ENCODE measurements around the gene ANO1.

Gene ANO1

GRCh38 chr11:70055444-70055843 lies 22.7 kb upstream of the ANO1 start:
- no peak overlapping the region for H3K9ac ChIP-seq (ENCODE audit: low read length)
- DNase-seq (ENCODE audit: low read depth) = no peak
- no peaks in the 10 kb centered on the region for H3K36me3 ChIP-seq (ENCODE audit: control insufficient read depth, insufficient read depth, low read length, severe bottlenecking)
- H3K4me3 ChIP-seq (ENCODE audit: low read length) = no peak overlapping the region
- peaks cover 7% of the 10 kb centered on the region for H3K27me3 ChIP-seq (replicated peaks; ENCODE audit: control insufficient read depth, insufficient read depth, low read length)
- peaks cover 43% of the 10 kb centered on the region for H3K9me3 ChIP-seq (ENCODE audit: control insufficient read depth, low read length)
- H3K4me1 ChIP-seq (ENCODE audit: control insufficient read depth, insufficient read depth, low read length) = no peaks in the 10 kb centered on the region

GRCh38 chr11:70057080-70057479 lies 21.0 kb upstream of the ANO1 start:
- Histone ChIP-seq H3K4me3 (ENCODE audit: low read length) (no peak overlapping the region), H3K36me3 (ENCODE audit: control insufficient read depth, insufficient read depth, low read length, severe bottlenecking) (no peaks in the 10 kb centered on the region), H3K9me3 (ENCODE audit: control insufficient read depth, low read length) (peaks cover 36% of the 10 kb centered on the region), H3K9ac (ENCODE audit: low read length) (no peak overlapping the region), H3K4me1 (ENCODE audit: control insufficient read depth, insufficient read depth, low read length) (no peaks in the 10 kb centered on the region), H3K27me3 (replicated peaks; ENCODE audit: control insufficient read depth, insufficient read depth, low read length) (peaks cover 11% of the 10 kb centered on the region)
- no peak for DNase-seq (ENCODE audit: low read depth)

GRCh38 chr11:70059971-70060370 lies 18.1 kb upstream of the ANO1 start:
- Histone ChIP-seq H3K9me3 (ENCODE audit: control insufficient read depth, low read length) (peaks cover 14% of the 10 kb centered on the region), H3K36me3 (ENCODE audit: control insufficient read depth, insufficient read depth, low read length, severe bottlenecking) (no peaks in the 10 kb centered on the region), H3K4me3 (ENCODE audit: low read length) (no peak overlapping the region), H3K27me3 (replicated peaks; ENCODE audit: control insufficient read depth, insufficient read depth, low read length) (peaks cover 30% of the 10 kb centered on the region), H3K4me1 (ENCODE audit: control insufficient read depth, insufficient read depth, low read length) (no peaks in the 10 kb centered on the region), H3K9ac (ENCODE audit: low read length) (no peak overlapping the region)
- DNase-seq (ENCODE audit: low read depth) = no peak

DNA sequence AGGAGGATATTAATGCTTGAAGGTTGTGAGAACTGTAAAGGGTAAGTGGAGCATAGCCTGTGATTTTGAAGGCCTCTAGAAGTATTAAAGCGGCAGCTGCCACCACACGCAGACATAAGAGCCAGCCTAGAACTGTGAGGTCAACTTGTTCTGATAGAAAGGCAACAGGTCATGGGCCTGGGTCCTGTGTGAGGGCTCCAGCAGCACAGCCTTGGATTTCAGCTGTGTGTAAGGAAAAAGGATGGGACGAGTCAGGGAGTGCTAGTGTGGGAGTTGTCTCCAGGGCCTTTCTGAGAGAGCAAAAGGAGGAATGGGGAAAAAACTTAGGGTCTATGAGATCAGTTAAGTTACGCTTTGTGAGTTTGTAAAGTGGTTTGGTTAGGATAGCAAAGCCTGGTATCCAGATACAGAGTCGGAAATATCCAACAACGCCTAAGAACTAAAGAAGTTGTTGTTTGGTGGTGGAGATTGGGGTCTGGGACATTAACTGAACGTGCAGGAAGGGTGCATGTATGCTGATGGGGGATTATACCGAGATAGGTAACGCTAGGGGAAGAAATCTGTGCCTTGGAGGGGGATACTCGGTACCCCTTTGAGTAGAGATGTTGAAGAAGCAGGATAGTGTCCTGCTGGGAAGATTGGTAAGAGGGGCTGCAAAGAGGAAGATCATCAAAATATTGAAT lies 17.4 kb upstream of the ANO1 start:
- no peak overlapping the region for H3K4me3 ChIP-seq (ENCODE audit: low read length)
- no peak for DNase-seq (ENCODE audit: low read depth)
- H3K4me1 ChIP-seq (ENCODE audit: control insufficient read depth, insufficient read depth, low read length) = no peaks in the 10 kb centered on the region
- H3K9me3 ChIP-seq (ENCODE audit: control insufficient read depth, low read length) = peaks cover 6% of the 10 kb centered on the region
- H3K9ac ChIP-seq (ENCODE audit: low read length) = no peak overlapping the region
- H3K36me3 ChIP-seq (ENCODE audit: control insufficient read depth, insufficient read depth, low read length, severe bottlenecking) = no peaks in the 10 kb centered on the region
- H3K27me3 ChIP-seq (replicated peaks; ENCODE audit: control insufficient read depth, insufficient read depth, low read length) = peaks cover 33% of the 10 kb centered on the region

DNA sequence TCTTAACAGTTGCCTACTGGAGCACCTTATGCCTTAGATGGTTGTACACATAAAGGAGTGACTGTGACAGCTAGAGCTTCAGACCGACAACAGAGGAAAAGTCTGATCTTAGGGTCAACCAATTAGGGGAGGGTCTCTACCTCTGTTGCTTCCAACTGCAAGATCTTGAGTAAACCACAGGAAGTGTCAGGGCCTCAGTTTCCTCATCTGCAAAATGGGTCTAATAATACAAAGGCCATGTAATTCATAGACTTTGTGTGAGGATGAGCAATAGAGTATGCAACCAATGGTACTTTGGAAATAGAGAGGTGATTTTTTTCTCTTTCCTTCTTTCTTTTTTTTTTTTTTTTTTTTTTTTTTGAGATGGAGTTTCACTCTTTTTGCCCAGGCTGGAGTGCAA lies 16.4 kb upstream of the ANO1 start:
- DNase-seq (ENCODE audit: low read depth) = no peak
- Histone ChIP-seq H3K27me3 (replicated peaks; ENCODE audit: control insufficient read depth, insufficient read depth, low read length) (peaks cover 36% of the 10 kb centered on the region), H3K36me3 (ENCODE audit: control insufficient read depth, insufficient read depth, low read length, severe bottlenecking) (no peaks in the 10 kb centered on the region), H3K4me1 (ENCODE audit: control insufficient read depth, insufficient read depth, low read length) (no peaks in the 10 kb centered on the region), H3K9ac (ENCODE audit: low read length) (no peak overlapping the region), H3K4me3 (ENCODE audit: low read length) (no peak overlapping the region), H3K9me3 (ENCODE audit: control insufficient read depth, low read length) (no peaks in the 10 kb centered on the region)

- no peak overlapping the region for H3K4me3 ChIP-seq (ENCODE audit: low read length)
- peaks cover 42% of the 10 kb centered on the region for H3K27me3 ChIP-seq (replicated peaks; ENCODE audit: control insufficient read depth, insufficient read depth, low read length)
- H3K9ac ChIP-seq (ENCODE audit: low read length) = no peak overlapping the region
- no peaks in the 10 kb centered on the region for H3K36me3 ChIP-seq (ENCODE audit: control insufficient read depth, insufficient read depth, low read length, severe bottlenecking)
- no peaks in the 10 kb centered on the region for H3K9me3 ChIP-seq (ENCODE audit: control insufficient read depth, low read length)
- no peaks in the 10 kb centered on the region for H3K4me1 ChIP-seq (ENCODE audit: control insufficient read depth, insufficient read depth, low read length)
- DNase-seq (ENCODE audit: low read depth) = no peak
Observed at GRCh38 chr11:70063121-70063520, 15.0 kb upstream of the ANO1 start.

GRCh38 chr11:70063555-70063954 lies 14.6 kb upstream of the ANO1 start:
- Histone ChIP-seq H3K4me3 (ENCODE audit: low read length) (no peak overlapping the region), H3K36me3 (ENCODE audit: control insufficient read depth, insufficient read depth, low read length, severe bottlenecking) (no peaks in the 10 kb centered on the region), H3K9me3 (ENCODE audit: control insufficient read depth, low read length) (no peaks in the 10 kb centered on the region), H3K9ac (ENCODE audit: low read length) (no peak overlapping the region), H3K27me3 (replicated peaks; ENCODE audit: control insufficient read depth, insufficient read depth, low read length) (peaks cover 46% of the 10 kb centered on the region), H3K4me1 (ENCODE audit: control insufficient read depth, insufficient read depth, low read length) (no peaks in the 10 kb centered on the region)
- no peak for DNase-seq (ENCODE audit: low read depth)

DNA sequence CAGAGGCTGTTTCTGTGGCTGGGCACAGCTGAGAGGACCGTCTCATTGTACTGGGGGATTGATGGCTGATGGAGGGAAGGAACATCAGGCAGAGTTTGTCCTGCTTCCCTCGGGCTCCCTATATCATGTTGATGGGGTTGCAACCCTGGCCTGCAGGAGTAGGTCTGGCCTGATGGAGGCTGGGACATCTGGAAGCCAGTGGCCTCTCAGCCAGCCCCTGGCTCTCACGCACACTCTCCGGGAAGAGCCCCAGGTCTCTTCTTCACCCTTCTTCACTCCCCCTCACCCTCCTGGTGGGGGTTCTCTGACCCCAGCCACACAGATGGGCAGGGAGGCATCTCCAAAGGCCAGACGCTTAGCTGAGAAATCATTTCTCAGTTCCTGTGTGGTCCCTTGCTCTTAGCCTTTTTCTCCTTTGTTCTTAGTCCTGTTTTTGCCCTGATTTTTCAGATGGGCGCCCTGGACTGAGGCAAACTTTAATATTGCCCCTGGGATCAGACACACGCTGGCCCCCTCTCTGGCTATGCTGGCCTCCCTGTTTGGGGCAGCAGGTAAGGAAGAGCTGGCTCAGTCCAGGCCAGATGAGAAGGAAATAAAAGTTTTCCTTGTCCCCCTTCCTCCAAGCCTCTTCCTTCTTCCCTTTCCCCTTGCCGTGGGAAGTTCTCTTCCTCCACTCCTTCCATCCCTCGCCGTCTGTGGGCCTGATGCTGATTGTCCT lies 13.9 kb upstream of the ANO1 start:
- Histone ChIP-seq H3K4me1 (ENCODE audit: control insufficient read depth, insufficient read depth, low read length) (no peaks in the 10 kb centered on the region), H3K4me3 (ENCODE audit: low read length) (no peak overlapping the region), H3K9ac (ENCODE audit: low read length) (no peak overlapping the region), H3K27me3 (replicated peaks; ENCODE audit: control insufficient read depth, insufficient read depth, low read length) (peaks cover 52% of the 10 kb centered on the region), H3K36me3 (ENCODE audit: control insufficient read depth, insufficient read depth, low read length, severe bottlenecking) (no peaks in the 10 kb centered on the region), H3K9me3 (ENCODE audit: control insufficient read depth, low read length) (no peaks in the 10 kb centered on the region)
- no peak for DNase-seq (ENCODE audit: low read depth)

- no peaks in the 10 kb centered on the region for H3K36me3 ChIP-seq (ENCODE audit: control insufficient read depth, insufficient read depth, low read length, severe bottlenecking)
- peaks cover 59% of the 10 kb centered on the region for H3K27me3 ChIP-seq (replicated peaks; ENCODE audit: control insufficient read depth, insufficient read depth, low read length)
- no peaks in the 10 kb centered on the region for H3K9me3 ChIP-seq (ENCODE audit: control insufficient read depth, low read length)
- DNase-seq (ENCODE audit: low read depth) = no peak
- no peaks in the 10 kb centered on the region for H3K4me1 ChIP-seq (ENCODE audit: control insufficient read depth, insufficient read depth, low read length)
- no peak overlapping the region for H3K9ac ChIP-seq (ENCODE audit: low read length)
- H3K4me3 ChIP-seq (ENCODE audit: low read length) = no peak overlapping the region
Observed at GRCh38 chr11:70064726-70065317, 13.3 kb upstream of the ANO1 start.

DNA sequence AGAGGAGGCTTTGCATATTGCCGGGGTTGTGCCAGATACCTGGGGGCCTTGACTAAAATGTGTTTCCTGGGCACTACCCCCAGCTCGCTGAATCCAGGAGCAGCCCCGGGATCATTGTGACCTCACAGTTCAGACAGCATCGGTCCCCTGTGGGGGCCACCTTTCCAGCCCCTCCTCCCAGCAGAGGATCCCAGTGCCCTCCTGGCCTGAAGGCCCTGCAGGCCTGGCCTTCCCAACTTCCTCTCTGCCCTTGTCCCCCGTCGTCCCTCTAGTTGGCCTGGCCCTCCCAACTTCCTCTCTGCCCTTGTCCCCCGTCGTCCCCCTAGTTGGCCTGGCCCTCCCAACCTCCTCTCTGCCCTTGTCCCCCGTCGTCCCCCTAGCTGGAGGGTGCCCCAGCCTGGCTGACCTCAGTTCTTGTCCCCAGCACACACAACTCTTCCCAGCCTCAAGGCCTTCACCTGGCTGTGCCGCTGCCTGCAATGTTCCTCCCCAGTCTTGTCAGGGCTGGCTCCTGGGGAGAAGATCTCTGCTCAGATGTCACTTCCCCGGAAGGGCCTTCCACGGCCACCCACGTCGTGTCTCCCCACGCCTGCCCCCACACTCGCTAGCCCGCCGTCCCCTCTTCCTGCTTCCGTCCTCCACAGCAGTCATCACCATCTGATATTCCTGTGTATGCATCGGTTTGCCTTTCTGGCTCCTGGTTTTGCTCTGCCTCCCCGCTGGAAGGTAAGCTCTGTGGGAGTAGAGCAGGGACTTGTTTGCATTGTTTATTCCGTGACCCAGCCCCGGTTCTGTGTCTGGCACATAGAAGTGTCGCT lies 12.6 kb upstream of the ANO1 start:
- Histone ChIP-seq H3K9ac (ENCODE audit: low read length) (no peak overlapping the region), H3K4me1 (ENCODE audit: control insufficient read depth, insufficient read depth, low read length) (no peaks in the 10 kb centered on the region), H3K27me3 (replicated peaks; ENCODE audit: control insufficient read depth, insufficient read depth, low read length) (peaks cover 65% of the 10 kb centered on the region), H3K4me3 (ENCODE audit: low read length) (no peak overlapping the region), H3K36me3 (ENCODE audit: control insufficient read depth, insufficient read depth, low read length, severe bottlenecking) (no peaks in the 10 kb centered on the region), H3K9me3 (ENCODE audit: control insufficient read depth, low read length) (no peaks in the 10 kb centered on the region)
- DNase-seq (ENCODE audit: low read depth) = no peak

DNA sequence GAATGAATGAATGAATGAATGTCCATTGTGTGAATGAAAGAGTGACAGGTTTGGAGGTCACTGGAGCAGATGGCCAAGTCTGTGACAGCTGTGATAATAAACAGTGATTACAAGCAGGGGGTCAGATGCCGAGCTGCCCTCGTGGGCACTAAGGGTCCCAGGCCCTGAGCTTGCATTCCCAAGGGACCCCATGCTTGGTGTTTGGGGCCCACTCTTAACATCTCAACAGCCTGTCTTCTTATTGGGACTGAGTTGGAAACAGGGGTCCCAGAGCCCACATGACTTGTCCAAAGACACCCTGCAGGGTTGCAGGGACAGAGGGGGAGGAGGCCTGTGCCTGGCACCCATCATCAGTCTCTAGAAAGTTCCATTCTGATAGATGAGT lies 12.0 kb upstream of the ANO1 start:
- DNase-seq (ENCODE audit: low read depth) = no peak
- no peaks in the 10 kb centered on the region for H3K4me1 ChIP-seq (ENCODE audit: control insufficient read depth, insufficient read depth, low read length)
- H3K27me3 ChIP-seq (replicated peaks; ENCODE audit: control insufficient read depth, insufficient read depth, low read length) = peaks cover 63% of the 10 kb centered on the region
- no peak overlapping the region for H3K4me3 ChIP-seq (ENCODE audit: low read length)
- H3K36me3 ChIP-seq (ENCODE audit: control insufficient read depth, insufficient read depth, low read length, severe bottlenecking) = no peaks in the 10 kb centered on the region
- no peak overlapping the region for H3K9ac ChIP-seq (ENCODE audit: low read length)
- no peaks in the 10 kb centered on the region for H3K9me3 ChIP-seq (ENCODE audit: control insufficient read depth, low read length)

All from adipocyte (in vitro differentiated cells).